ENCODE data around the gene CSDE1.

- no peak for TF ChIP-seq CTCF (IDR thresholded peaks at IDR 0.05)
- no peak for TF ChIP-seq POLR2A (IDR thresholded peaks at IDR 0.05)
Measured at GRCh38 chr1:114666954-114667353, 90.8 kb downstream of the CSDE1 start.

Measured in thyroid gland (tissue), 4 donors.